NCI-H2081 (cell line): ENCODE results near the gene CDKAL1.
"Not testable (repeated sequence)": the region's sequence is repeated elsewhere in the genome, so short reads cannot be mapped to it uniquely, and the experiment has no call there.

Source experiments
- DNase-seq, 2 experiments: peaks; one replicate each; lab custom pipeline; 2025; lab: John Stamatoyannopoulos, UW

The CDKAL1 gene

DNA sequence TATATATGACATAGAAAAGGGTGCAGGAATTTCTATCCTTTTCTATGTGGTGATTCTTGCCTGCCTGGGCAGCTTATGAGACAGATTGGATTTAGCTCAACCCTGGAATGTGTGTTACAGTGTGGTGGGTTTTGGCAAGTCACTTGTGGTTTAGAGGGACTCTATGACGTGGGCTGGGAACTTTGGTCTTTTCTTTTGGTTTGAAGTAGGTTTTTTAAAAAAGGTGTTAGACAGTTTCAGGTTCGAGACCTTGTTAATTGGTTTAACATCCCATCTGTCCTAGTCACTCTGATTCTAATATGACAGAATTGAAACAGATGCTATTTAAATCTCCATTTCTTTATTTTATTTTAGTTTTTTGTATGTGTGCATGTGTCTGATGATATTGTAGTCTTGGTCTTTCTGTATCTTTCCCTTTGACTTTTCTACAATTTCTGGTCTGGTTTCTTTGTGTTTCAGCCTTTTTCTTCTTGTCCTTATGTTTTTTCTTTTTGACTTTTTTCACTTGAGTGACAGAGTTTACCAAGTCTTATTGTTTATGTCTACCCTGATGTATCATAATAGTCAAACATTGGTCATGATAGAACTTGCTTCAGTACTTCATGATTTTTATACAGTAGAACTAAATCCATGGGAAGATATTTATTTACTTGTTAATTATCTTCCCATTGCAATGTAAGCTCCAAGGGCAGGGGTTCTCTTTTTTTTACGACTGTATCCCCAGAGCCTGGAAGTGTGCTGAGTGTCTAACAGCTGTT is 174.3 kb downstream of the CDKAL1 start:
- DNase-seq = no peak

GRCh38 chr6:20709451-20709850 is 175.2 kb downstream of the CDKAL1 start:
- no peak for DNase-seq

DNA sequence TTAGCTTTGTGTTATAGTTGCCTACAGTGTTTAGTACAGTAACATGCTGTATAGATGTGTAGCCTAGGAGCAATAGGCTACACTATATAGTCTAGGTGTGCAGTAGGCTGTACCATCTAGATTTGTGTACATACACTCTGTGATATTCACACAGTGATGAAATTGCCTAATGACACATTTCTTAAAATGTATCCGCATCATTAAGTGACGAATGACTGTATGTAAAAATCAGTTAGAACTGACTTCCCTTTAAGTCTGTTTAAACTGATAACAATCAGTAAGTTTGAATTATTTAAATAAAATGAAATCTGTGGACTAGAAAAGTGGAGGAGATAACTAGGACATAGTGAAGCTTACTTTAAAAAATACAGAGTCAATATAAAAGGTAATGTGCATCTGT is 176.1 kb downstream of the CDKAL1 start:
- DNase-seq = peak in 1 of 2 experiments; percentile 25

GRCh38 chr6:20711518-20711917 is 177.3 kb downstream of the CDKAL1 start:
- no peak for DNase-seq

DNA sequence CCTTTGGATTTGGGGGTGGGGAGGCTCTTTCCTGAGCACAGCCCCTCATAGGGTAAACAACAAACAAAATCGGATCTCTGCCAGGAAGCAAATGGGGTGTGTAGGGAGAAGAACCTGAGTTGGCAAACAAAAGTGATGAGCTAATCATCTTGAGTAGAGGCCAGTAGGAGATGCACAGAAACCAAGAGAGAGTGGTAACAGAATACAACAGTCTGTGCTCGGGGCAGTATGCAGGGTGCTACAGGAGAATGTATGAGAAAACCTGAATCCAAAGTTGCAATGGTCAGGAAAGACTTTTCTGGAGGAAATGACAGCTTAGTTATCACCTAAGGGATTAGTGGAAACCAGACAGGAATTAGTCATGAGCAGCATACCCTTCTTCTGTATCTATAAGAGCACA is 177.8 kb downstream of the CDKAL1 start:
- peak in 1 of 2 experiments; percentile 20 for DNase-seq

DNA sequence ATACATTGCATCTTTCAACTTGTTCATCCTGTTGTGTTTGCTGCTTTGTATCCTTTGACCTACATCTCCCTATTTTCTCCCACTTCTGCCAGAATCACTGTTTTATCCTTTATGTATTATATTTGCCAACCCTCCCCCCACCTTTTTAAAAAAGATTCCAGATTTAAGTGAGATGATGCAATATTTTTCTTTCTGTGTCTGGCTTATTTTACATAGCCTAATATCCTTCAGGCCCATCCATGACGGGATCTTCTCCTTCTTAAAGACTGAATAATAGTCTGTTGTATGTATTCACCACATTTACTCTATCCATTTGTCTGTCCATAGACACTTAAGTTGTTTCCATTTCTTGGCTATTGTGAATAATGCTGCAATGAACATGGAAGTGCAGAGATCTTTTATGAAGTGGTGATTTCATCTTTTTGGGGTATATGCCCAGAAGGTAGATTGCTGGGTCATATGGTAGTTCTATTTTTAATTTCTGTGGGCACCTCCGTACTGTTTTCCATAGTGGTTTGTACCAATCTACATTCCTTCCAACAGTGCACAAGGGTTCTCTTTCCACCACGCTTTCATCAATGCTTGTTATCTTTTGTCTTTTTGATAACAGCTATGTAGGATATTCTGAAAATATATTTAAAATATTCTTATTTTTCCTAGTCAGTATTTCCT is 181.0 kb downstream of the CDKAL1 start:
- no peak for DNase-seq

DNA sequence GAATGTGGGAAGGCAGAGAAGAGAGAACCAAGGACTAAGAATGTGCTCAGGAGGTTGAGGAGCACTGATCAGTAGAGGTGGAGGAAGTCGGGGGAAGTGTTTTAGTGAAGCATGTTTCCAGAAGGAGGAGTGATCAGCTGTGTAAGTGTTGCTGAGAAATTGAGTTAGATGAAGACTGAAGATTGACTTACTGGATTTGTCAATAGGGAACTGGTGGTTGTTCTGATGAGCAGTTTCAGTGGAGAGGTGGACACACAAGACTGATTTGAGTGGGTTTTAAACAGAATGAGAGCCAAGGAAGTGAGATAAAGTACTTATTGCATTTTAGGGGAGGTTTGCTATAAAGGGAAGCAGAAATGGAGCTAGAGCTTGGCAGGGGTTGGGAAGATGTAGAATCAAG is 182.6 kb downstream of the CDKAL1 start:
- no peak for DNase-seq

- DNase-seq = no peak
Measured at GRCh38 chr6:20717743-20718142, 183.5 kb downstream of the CDKAL1 start.

DNA sequence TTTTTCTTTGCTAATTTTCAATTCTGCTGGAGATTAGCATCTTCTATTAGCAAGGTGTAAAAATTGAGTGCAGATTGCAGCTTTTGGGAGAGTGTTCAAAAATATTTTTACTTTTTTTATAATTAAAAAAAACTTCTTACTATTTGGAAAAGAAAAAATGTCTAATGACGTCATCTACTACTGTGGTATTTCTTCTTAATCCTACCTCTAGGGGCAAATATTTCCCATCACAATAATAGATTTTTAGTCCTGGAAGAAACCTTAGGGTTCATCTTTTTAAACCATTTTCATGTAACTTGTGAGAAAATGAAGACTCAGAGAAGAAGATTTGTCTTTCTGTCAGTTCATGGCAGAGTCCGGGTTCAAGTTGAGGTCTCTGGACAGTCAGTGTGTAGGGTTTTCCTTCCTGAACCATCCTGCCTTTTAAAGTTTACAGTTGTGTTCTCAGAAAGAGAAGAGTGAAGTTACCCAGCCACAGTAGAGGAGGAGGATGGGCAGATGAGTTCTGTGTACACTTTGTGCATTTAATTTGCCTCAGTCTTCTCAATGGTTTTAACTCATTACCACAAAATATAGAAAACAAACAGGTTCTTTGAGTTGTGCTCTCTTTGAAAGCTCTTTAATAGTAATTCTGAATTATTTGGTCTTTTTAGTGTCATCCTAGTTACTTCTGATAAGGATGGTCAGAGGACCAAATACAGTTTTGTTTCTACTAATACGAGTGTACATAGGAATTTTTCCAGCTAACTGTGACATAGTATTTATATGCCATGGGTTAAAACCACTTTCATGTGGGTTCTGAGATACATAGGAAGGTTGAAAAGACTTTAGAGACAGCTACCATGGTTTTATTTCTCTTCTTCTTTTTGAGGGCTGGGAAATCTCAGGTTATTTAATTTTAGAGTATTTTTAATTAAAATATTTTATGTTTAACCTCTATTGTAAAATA is 184.7 kb downstream of the CDKAL1 start:
- no peak for DNase-seq

DNA sequence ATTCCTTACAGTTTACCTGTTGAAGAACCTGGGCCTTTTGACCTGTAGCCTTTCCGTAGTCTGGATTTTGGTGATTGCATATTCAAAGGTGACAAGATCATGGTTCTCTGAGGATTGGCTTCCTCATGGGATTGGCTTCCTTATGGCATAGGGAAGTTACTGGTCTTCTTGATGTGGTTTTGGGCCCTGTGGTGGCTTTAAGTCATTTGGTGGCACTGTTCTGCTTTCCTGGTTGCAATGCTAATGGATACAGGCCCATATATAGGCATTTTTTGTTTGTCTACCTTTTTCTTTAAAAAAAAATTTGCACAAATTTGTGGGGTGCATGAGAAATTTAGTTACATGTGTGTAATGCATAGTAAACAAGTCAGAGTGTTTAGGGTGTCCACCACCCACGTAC is 185.7 kb downstream of the CDKAL1 start:
- no peak for DNase-seq

- not testable (repeated sequence) for DNase-seq
Measured at GRCh38 chr6:20721121-20721520, 186.9 kb downstream of the CDKAL1 start.

- DNase-seq = no peak
Measured at GRCh38 chr6:20722455-20722854, 188.2 kb downstream of the CDKAL1 start.

GRCh38 chr6:20723236-20723635 is 189.0 kb downstream of the CDKAL1 start:
- DNase-seq = no peak

GRCh38 chr6:20724443-20725190 is 190.4 kb downstream of the CDKAL1 start:
- DNase-seq = no peak

GRCh38 chr6:20725235-20725634 is 191.0 kb downstream of the CDKAL1 start:
- not testable (repeated sequence) for DNase-seq

- no peak for DNase-seq
Measured at GRCh38 chr6:20729086-20729485, 194.8 kb downstream of the CDKAL1 start.

- not testable (repeated sequence) for DNase-seq
Measured at GRCh38 chr6:20732362-20732761, 198.1 kb downstream of the CDKAL1 start.

- no peak for DNase-seq
Measured at GRCh38 chr6:20732896-20733295, 198.6 kb downstream of the CDKAL1 start.

- DNase-seq = no peak
Measured at GRCh38 chr6:20737912-20738311, 203.7 kb downstream of the CDKAL1 start.

GRCh38 chr6:20740088-20740487 is 205.8 kb downstream of the CDKAL1 start:
- no peak for DNase-seq

DNA sequence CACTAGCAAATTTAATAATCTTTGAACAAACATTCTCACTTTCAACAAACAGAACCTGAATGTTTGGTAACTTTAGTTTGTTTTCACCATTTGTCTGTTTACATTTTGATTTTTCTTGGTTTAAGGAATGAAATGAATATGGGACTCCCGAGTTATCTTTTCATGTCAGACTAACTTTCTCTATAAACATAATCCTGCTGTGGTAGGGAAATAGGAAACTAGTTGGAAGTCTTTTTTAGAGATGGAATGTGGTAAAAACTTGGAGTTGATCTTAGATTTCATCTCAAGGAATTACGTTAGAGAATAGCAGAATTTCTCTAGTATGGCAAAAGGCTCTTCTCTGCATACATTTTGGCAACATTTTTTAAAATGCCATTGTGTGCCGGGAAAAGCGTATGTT is 206.5 kb downstream of the CDKAL1 start:
- DNase-seq = no peak

DNA sequence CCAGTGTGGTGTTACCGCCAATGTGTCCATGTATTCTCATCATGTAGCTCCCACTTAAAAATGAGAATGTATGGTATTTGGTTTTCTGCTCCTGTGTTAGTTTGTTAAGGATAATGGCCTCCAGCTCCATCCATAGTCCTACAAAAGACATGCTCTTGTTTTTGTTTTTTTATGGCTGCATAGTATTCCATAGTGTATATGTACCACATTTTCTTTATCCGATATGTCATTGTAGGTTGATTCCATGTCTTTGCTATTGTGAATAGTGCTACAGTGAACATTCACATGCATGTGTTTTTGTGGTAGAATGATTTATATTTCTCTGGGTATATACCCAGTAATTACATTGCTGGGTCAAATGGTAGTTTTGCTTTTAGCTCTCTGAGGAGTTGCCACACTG is 207.2 kb downstream of the CDKAL1 start:
- no peak for DNase-seq
